OCI-LY1 (cell line): Measurements from ENCODE around the gene IDE.
A peak's percentile ranks its signal among the peaks of the same experiment; 100 is the strongest.

ENCODE experiments used
- H2AFZ ChIP-seq: fragments of 200-600 bp; sonication (generic), shearing (Covaris generic); 2 replicates; pipeline ENCODE4 v1.6.0; 2014; ENCODE audit warnings: antibody characterized with exemption, mild to moderate bottlenecking, low read length
- H3F3A ChIP-seq: fragments of 200-600 bp; sonication (generic), shearing (Covaris generic); 2 replicates; pipeline ENCODE4 v1.6.0; 2014; ENCODE audit warnings: mild to moderate bottlenecking, antibody characterized with exemption, low read length, moderate library complexity; ENCODE audit not compliant: insufficient read depth
- H3K27ac ChIP-seq: fragments of 200-600 bp; sonication (generic); 2 replicates; pipeline ENCODE4 v1.5.1; 2014; ENCODE audit warnings: low read length, mixed run types, mild to moderate bottlenecking, low read depth; ENCODE audit not compliant: poor library complexity, severe bottlenecking
- H3K27me3 ChIP-seq: fragments of 200-600 bp; sonication (generic); 2 replicates; pipeline ENCODE4 v1.6.0; 2014; ENCODE audit warnings: antibody characterized with exemption, mild to moderate bottlenecking, low read length, moderate library complexity; ENCODE audit not compliant: insufficient read depth
- H3K36me3 ChIP-seq: fragments of 200-600 bp; sonication (generic); 2 replicates; pipeline ENCODE4 v1.6.1; 2014; ENCODE audit warnings: mild to moderate bottlenecking, antibody characterized with exemption, low read length, moderate library complexity, mixed read lengths; ENCODE audit not compliant: insufficient read depth
- H3K4me1 ChIP-seq: fragments of 200-600 bp; sonication (generic); 2 replicates; pipeline ENCODE4 v1.5.1; 2014; ENCODE audit warnings: mild to moderate bottlenecking, low read length, moderate library complexity; ENCODE audit not compliant: insufficient read depth, severe bottlenecking
- H3K4me2 ChIP-seq: fragments of 200-600 bp; sonication (generic), shearing (Covaris generic); 2 replicates; pipeline ENCODE4 v1.6.1; 2014; ENCODE audit warnings: low read length
- H3K4me3 ChIP-seq: fragments of 200-600 bp; sonication (generic); 2 replicates; pipeline ENCODE4 v1.5.1; 2014; ENCODE audit warnings: low read length, low read depth, mild to moderate bottlenecking, mixed read lengths; ENCODE audit not compliant: poor library complexity, severe bottlenecking
- H3K79me2 ChIP-seq: fragments of 200-600 bp; shearing (Covaris generic); 2 replicates; pipeline ENCODE4 v1.6.1; 2016; ENCODE audit warnings: mixed run types, low read length, mixed read lengths; ENCODE audit not compliant: insufficient read depth
- H3K9ac ChIP-seq: fragments of 200-600 bp; sonication (generic), shearing (Covaris generic); 2 replicates; pipeline ENCODE4 v1.6.1; 2014; ENCODE audit warnings: mild to moderate bottlenecking, low read length, mixed read lengths
- H3K9me2 ChIP-seq: fragments of 200-600 bp; sonication (generic), shearing (Covaris generic); 2 replicates; pipeline ENCODE4 v1.6.1; 2014; ENCODE audit warnings: low read depth, mild to moderate bottlenecking, low read length, mixed read lengths
- H3K9me3 ChIP-seq: fragments of 200-600 bp; shearing (Covaris generic); 2 replicates; pipeline ENCODE4 v1.6.1; 2014; ENCODE audit warnings: low read length, mixed read lengths
- H4K20me1 ChIP-seq: fragments of 200-600 bp; sonication (generic), shearing (Covaris generic); 2 replicates; pipeline ENCODE4 v1.6.0; 2016; ENCODE audit warnings: mild to moderate bottlenecking, low read length; ENCODE audit not compliant: insufficient read depth
- CTCF ChIP-seq: fragments of 200-600 bp; sonication (generic), shearing (Covaris generic); IDR thresholded peaks from 2 replicates; pipeline ENCODE4 v1.5.1; 2017; ENCODE audit warnings: mild to moderate bottlenecking, antibody characterized with exemption, low read length, moderate library complexity, mixed read lengths
- EZH2 ChIP-seq: fragments of 200-600 bp; sonication (generic), shearing (Covaris generic); IDR thresholded peaks from 2 replicates; pipeline ENCODE4 v1.8.0; 2017; ENCODE audit warnings: borderline replicate concordance, mixed run types, mild to moderate bottlenecking, antibody characterized with exemption, low read length, moderate library complexity, mixed read lengths

IDE gene

GRCh38 chr10:92573798-92574547, at the start of gene IDE:
IDE (minus strand) TSS chr10:92574093; CDS start chr10:92574019, 74 bp downstream.
- no peak within 1 kb of the TSS for H2AFZ ChIP-seq
- H4K20me1 ChIP-seq = no peaks in the 10 kb centered on the region
- peak within 1 kb of the TSS; percentile 94 for H3K4me2 ChIP-seq
- H3K4me3 ChIP-seq = peak within 1 kb of the TSS; percentile 96
- H3K27me3 ChIP-seq = no peaks in the 10 kb centered on the region
- peak within 1 kb of the TSS; percentile 87 for H3K27ac ChIP-seq
- TF ChIP-seq CTCF (peak; percentile 65), EZH2 (no peak)
- peaks cover 20% of the 10 kb centered on the region for H3K4me1 ChIP-seq
- peak within 1 kb of the TSS; percentile 100 for H3K9ac ChIP-seq
- peaks cover 19% of the 10 kb centered on the region for H3K79me2 ChIP-seq
- H3F3A ChIP-seq = no peaks in the 10 kb centered on the region
- peaks cover 4% of the 10 kb centered on the region; the same call in 1 of the 2 replicates for H3K36me3 ChIP-seq
- no peaks in the 10 kb centered on the region for H3K9me3 ChIP-seq
- H3K9me2 ChIP-seq = no peaks in the 10 kb centered on the region

GRCh38 chr10:92619368-92619767, 45.5 kb upstream of the IDE start:
- Histone ChIP-seq H3K9ac (no peak overlapping the region), H3K4me1 (no peaks in the 10 kb centered on the region), H3K36me3 (peaks cover 78% of the 10 kb centered on the region), H3K9me2 (no peaks in the 10 kb centered on the region), H3K27me3 (no peaks in the 10 kb centered on the region), H3K4me2 (no peak overlapping the region), H3F3A (no peaks in the 10 kb centered on the region), H3K27ac (no peak overlapping the region), H3K9me3 (no peaks in the 10 kb centered on the region), H4K20me1 (no peaks in the 10 kb centered on the region), H2AFZ (no peak overlapping the region), H3K4me3 (no peak overlapping the region), H3K79me2 (no peaks in the 10 kb centered on the region)
- TF ChIP-seq CTCF (no peak), EZH2 (no peak)

- Histone ChIP-seq H3K27me3 (no peaks in the 10 kb centered on the region), H3K36me3 (peaks cover 74% of the 10 kb centered on the region), H3K4me3 (no peak overlapping the region), H3K79me2 (no peaks in the 10 kb centered on the region), H4K20me1 (no peaks in the 10 kb centered on the region), H3K27ac (no peak overlapping the region), H2AFZ (no peak overlapping the region), H3F3A (no peaks in the 10 kb centered on the region), H3K9me3 (no peaks in the 10 kb centered on the region), H3K4me1 (no peaks in the 10 kb centered on the region), H3K4me2 (no peak overlapping the region), H3K9ac (no peak overlapping the region), H3K9me2 (no peaks in the 10 kb centered on the region)
- TF ChIP-seq CTCF = no peak
Measured at GRCh38 chr10:92615515-92615914, 41.6 kb upstream of the IDE start.
